H1 (cell line): ENCODE measurements around the gene MT4. TPM values are rescaled to one million over a fixed set of nuclear protein-coding genes. Genes with fewer than 3 reads are reported as not detected.

ENCODE experiments used
- CTCF ChIA-PET: fragments of 300-600 bp; sonication (Branson Sonifier 250); formaldehyde crosslinking; loops from one replicate; lab custom pipeline; 2021; ENCODE audit not compliant: partially characterized antibody; lab: Charles Lee
- POLR2A ChIA-PET: fragments of 300-600 bp; sonication (Branson Sonifier 250); formaldehyde crosslinking; loops from one replicate; lab custom pipeline; 2021; ENCODE audit warnings: inconsistent platforms; ENCODE audit not compliant: partially characterized antibody; lab: Charles Lee
- DNase-seq, 2 experiments: peaks; one replicate each; pipeline versions ENCODE4 v3.0.0 to v3.0.0-alpha.2; 2010 to 2022; ENCODE audit warnings: low spot score in 2 of 2, low read depth in 1 of 2, mixed read lengths in 1 of 2
- FAIRE-seq: peaks from 2 replicates; lab custom pipeline; 2011; peaks lifted over from hg19 to GRCh38; lab: Jason Lieb, UNC
- H2AFZ ChIP-seq: 2 replicates; pipeline ENCODE4 v1.8.1; 2012; ENCODE audit warnings: low read length, inconsistent platforms
- H2AK5ac ChIP-seq: 2 replicates; pipeline ENCODE4 v1.6.1; 2013; ENCODE audit warnings: low read depth, low read length
- H2BK120ac ChIP-seq: replicated peaks from 2 replicates; pipeline ENCODE3; 2013; ENCODE audit warnings: low read depth, low read length, inconsistent platforms
- H2BK12ac ChIP-seq: 2 replicates; pipeline ENCODE4 v1.6.1; 2013; ENCODE audit warnings: low read depth, low read length
- H2BK15ac ChIP-seq: 2 replicates; pipeline ENCODE4 v1.6.1; 2013; ENCODE audit warnings: low read length
- H2BK20ac ChIP-seq: 2 replicates; pipeline ENCODE4 v1.6.1; 2013; ENCODE audit warnings: low read length
- H2BK5ac ChIP-seq: 2 replicates; pipeline ENCODE4 v1.6.1; 2013; ENCODE audit warnings: low read depth, low read length
- H3K14ac ChIP-seq: 2 replicates; pipeline ENCODE4 v1.6.1; 2013; ENCODE audit warnings: inconsistent platforms; ENCODE audit not compliant: insufficient read length
- H3K18ac ChIP-seq: 2 replicates; pipeline ENCODE4 v1.6.1; 2013; ENCODE audit warnings: low read length; ENCODE audit errors: extremely low read depth
- H3K23ac ChIP-seq: 2 replicates; pipeline ENCODE4 v1.6.1; 2013; ENCODE audit warnings: inconsistent platforms; ENCODE audit not compliant: insufficient read length
- H3K23me2 ChIP-seq: 2 replicates; pipeline ENCODE4 v1.6.1; 2013; ENCODE audit warnings: low read depth, low read length
- H3K27ac ChIP-seq: 2 replicates; pipeline ENCODE4 v1.6.1; 2011; ENCODE audit warnings: low read depth, low read length, inconsistent platforms
- H3K27me3 ChIP-seq, 4 experiments: replicated peaks in 1 of 4; 1 replicate in 1 of 4; 2 replicates in 3 of 4; pipeline versions ENCODE4 v1.6.1 to v1.8.1; 2011 to 2013; ENCODE audit warnings: low read length in 3 of 4, mild to moderate bottlenecking in 3 of 4, inconsistent platforms in 2 of 4, mixed read lengths in 2 of 4, moderate library complexity in 1 of 4; ENCODE audit not compliant: control insufficient read depth in 3 of 4, insufficient read depth in 3 of 4; ENCODE audit errors: extremely low read depth in 1 of 4
- H3K36me3 ChIP-seq, 4 experiments: 2 replicates each; pipeline versions ENCODE4 v1.6.1 to v1.8.1; 2011 to 2013; ENCODE audit warnings: mild to moderate bottlenecking in 4 of 4, low read length in 3 of 4, moderate library complexity in 2 of 4, control low read depth in 1 of 4, inconsistent platforms in 1 of 4; ENCODE audit not compliant: insufficient read depth in 4 of 4, control insufficient read depth in 2 of 4
- H3K4ac ChIP-seq: replicated peaks from 2 replicates; pipeline ENCODE3; 2013; ENCODE audit warnings: low read length, low read depth, mixed read lengths, inconsistent platforms; ENCODE audit not compliant: insufficient read length
- H3K4me1 ChIP-seq, 4 experiments: replicated peaks in 1 of 4; 1 replicate in 1 of 4; 2 replicates in 3 of 4; pipeline versions ENCODE4 v1.6.1 to v1.8.1; 2011 to 2013; ENCODE audit warnings: low read length in 3 of 4, inconsistent platforms in 2 of 4, mixed read lengths in 1 of 4; ENCODE audit not compliant: insufficient read depth in 4 of 4, control insufficient read depth in 3 of 4
- H3K4me2 ChIP-seq, 2 experiments: 2 replicates each; pipeline versions ENCODE4 v1.6.1 to v1.8.1; 2011 to 2013; ENCODE audit warnings: low read depth in 2 of 2, low read length in 2 of 2, control low read depth in 1 of 2, inconsistent platforms in 1 of 2, mild to moderate bottlenecking in 1 of 2; ENCODE audit not compliant: insufficient read depth in 1 of 2
- H3K4me3 ChIP-seq, 4 experiments: fragments of 200-600, 300-600 bp in 1 of 4; sonication (generic), shearing (Covaris generic), sonication (Bioruptor Twin) in 1 of 4; 2 replicates each; pipeline versions ENCODE4 v1.5.1 to v1.8.1; 2011 to 2016; ENCODE audit warnings: low read length in 4 of 4, low read depth in 3 of 4, control low read depth in 2 of 4, inconsistent platforms in 2 of 4, mild to moderate bottlenecking in 2 of 4, mixed read lengths in 1 of 4, moderate library complexity in 1 of 4; ENCODE audit not compliant: insufficient read depth in 2 of 4; ENCODE audit errors: extremely low read depth in 1 of 4
- H3K56ac ChIP-seq: replicated peaks from 2 replicates; pipeline ENCODE3; 2013; ENCODE audit warnings: low read depth, mild to moderate bottlenecking, mixed read lengths, low read length, inconsistent platforms; ENCODE audit not compliant: insufficient read length
- H3K79me1 ChIP-seq: 2 replicates; pipeline ENCODE4 v1.6.1; 2013; ENCODE audit warnings: low read depth, low read length, control low read depth
- H3K79me2 ChIP-seq, 2 experiments: 2 replicates each; pipeline versions ENCODE4 v1.6.1 to v1.8.1; 2012 to 2013; ENCODE audit warnings: low read length in 2 of 2, mild to moderate bottlenecking in 2 of 2, inconsistent platforms in 1 of 2; ENCODE audit not compliant: insufficient read depth in 2 of 2, control insufficient read depth in 1 of 2
- H3K9ac ChIP-seq, 4 experiments: replicated peaks in 1 of 4; 1 replicate in 1 of 4; 2 replicates in 3 of 4; pipeline versions ENCODE4 v1.6.1 to v1.8.1; 2011 to 2013; ENCODE audit warnings: low read depth in 3 of 4, low read length in 3 of 4, control low read depth in 2 of 4, mild to moderate bottlenecking in 2 of 4, moderate library complexity in 2 of 4, inconsistent platforms in 1 of 4; ENCODE audit errors: extremely low read depth in 1 of 4
- H3K9me3 ChIP-seq, 2 experiments: 2 replicates each; pipeline versions ENCODE4 v1.6.1 to v1.8.1; 2012 to 2013; ENCODE audit warnings: mild to moderate bottlenecking in 2 of 2, moderate library complexity in 2 of 2, control low read depth in 1 of 2, inconsistent platforms in 1 of 2, low read depth in 1 of 2, low read length in 1 of 2, mixed read lengths in 1 of 2; ENCODE audit not compliant: insufficient read depth in 2 of 2
- H4K20me1 ChIP-seq, 2 experiments: replicated peaks in 1 of 2; 2 replicates each; pipeline versions ENCODE3 to v1.8.1; 2011 to 2013; ENCODE audit warnings: inconsistent platforms in 2 of 2, low read length in 2 of 2, mild to moderate bottlenecking in 1 of 2; ENCODE audit not compliant: insufficient read depth in 2 of 2, control insufficient read depth in 1 of 2
- H4K5ac ChIP-seq: 2 replicates; pipeline ENCODE4 v1.6.1; 2013; ENCODE audit warnings: low read length, low read depth, mixed read lengths, inconsistent platforms; ENCODE audit not compliant: insufficient read length
- H4K8ac ChIP-seq: 2 replicates; pipeline ENCODE4 v1.8.0; 2013; ENCODE audit warnings: mild to moderate bottlenecking, moderate library complexity, low read length, inconsistent platforms; ENCODE audit not compliant: insufficient read depth; ENCODE audit errors: extremely low read depth
- H4K91ac ChIP-seq: replicated peaks from 2 replicates; pipeline ENCODE3; 2013; ENCODE audit warnings: low read length, mixed read lengths, inconsistent platforms; ENCODE audit not compliant: insufficient read length
- CHD1 ChIP-seq: IDR thresholded peaks from 2 replicates; pipeline ENCODE4 v1.6.1; 2012; ENCODE audit warnings: low read depth, low read length, improper control_type of control experiment
- CREB1 ChIP-seq: IDR thresholded peaks from 2 replicates; pipeline ENCODE4 v1.6.1; 2012; ENCODE audit warnings: inconsistent platforms
- EZH2 ChIP-seq: fragments of 200-600 bp; sonication (generic); IDR thresholded peaks from 2 replicates; pipeline ENCODE4 v1.7.1; 2012; ENCODE audit warnings: low read depth, mild to moderate bottlenecking, moderate library complexity, low read length, inconsistent platforms; ENCODE audit not compliant: severe bottlenecking
- GABPA ChIP-seq: IDR thresholded peaks from 2 replicates; pipeline ENCODE4 v1.6.1; 2011; ENCODE audit warnings: mild to moderate bottlenecking, low read length, moderate library complexity, borderline replicate concordance; ENCODE audit not compliant: insufficient read depth
- GTF2F1 ChIP-seq: IDR thresholded peaks from 2 replicates; pipeline ENCODE4 v1.6.1; 2012; ENCODE audit warnings: low read depth, low read length, improper control_type of control experiment, borderline replicate concordance
- RFX5 ChIP-seq: IDR thresholded peaks from 2 replicates; pipeline ENCODE4 v1.6.1; 2011; ENCODE audit warnings: low read depth, low read length, improper control_type of control experiment, borderline replicate concordance
- RXRA ChIP-seq: IDR thresholded peaks from 2 replicates; pipeline ENCODE4 v1.6.1; 2011; ENCODE audit warnings: low read depth, mild to moderate bottlenecking, low read length, moderate library complexity; ENCODE audit not compliant: insufficient read depth
- SIRT6 ChIP-seq: IDR thresholded peaks from one replicate; pipeline ENCODE4 v1.7.1; 2012; ENCODE audit warnings: low read length, inconsistent platforms
- SRF ChIP-seq: IDR thresholded peaks from 2 replicates; pipeline ENCODE4 v1.6.1; 2011; ENCODE audit warnings: mild to moderate bottlenecking, low read depth, low read length, moderate library complexity
- TAF7 ChIP-seq: optimal IDR thresholded peaks from 2 replicates; pipeline ENCODE3; 2011; ENCODE audit warnings: low read depth, mild to moderate bottlenecking, inconsistent platforms, low read length, moderate library complexity, borderline replicate concordance
- WGBS, 2 experiments: shearing (Covaris generic) in 1 of 2; methylation state at CpG; one replicate each; pipeline versions ENCODE4 v1.1.6 to v1.1.7; 2013 to 2015; ENCODE audit warnings: low lambda C conversion rate in 2 of 2, mixed read lengths in 2 of 2, inconsistent platforms in 1 of 2, low coverage in 1 of 2, missing lambda C conversion rate in 1 of 2; ENCODE audit not compliant: insufficient replicate concordance in 2 of 2, insufficient coverage in 1 of 2, insufficient read length in 1 of 2; ENCODE audit errors: extremely low coverage in 1 of 2, missing lambda C conversion rate in 1 of 2; 5-methylcytosine and 5-hydroxymethylcytosine counted together
- polyA plus RNA-seq, 7 experiments: library from polyadenylated mRNA; depleted of rRNA in 3 of 7; stranded (reverse) in 5 of 7; unstranded in 2 of 7; fragments of >200 nt in 5 of 7; fragments of 200-250 nt in 2 of 7; gene quantifications; 1 replicate in 5 of 7; 2 replicates in 1 of 7; 4 replicates in 1 of 7; pipeline versions ENCODE4 v1.2.1 to v1.2.3, GENCODE V29; 2011 to 2013; ENCODE audit warnings: missing spikeins in 2 of 7, mixed read lengths in 2 of 7
- total RNA-seq: library from RNA; stranded (reverse); fragmentation: NEBNext Ultra II Directional; extraction: Animal tissue kit (Norgen Biotek cat#: 25700); gene quantifications from 2 replicates; pipeline ENCODE4 v1.2.1, GENCODE V29; 2021
- TF ChIP-seq, protein P1 (sequence below): IDR thresholded peaks from 2 replicates; pipeline ENCODE4 v1.6.1; 2011; ENCODE audit warnings: low read depth, mild to moderate bottlenecking, low read length; ENCODE audit not compliant: insufficient read depth

The MT4 gene
- total and polyA plus RNA-seq, 2 of the 8 experiments (the other 6 are each of a cell fraction or from before 2014, with no cell fraction given), result not detected

DNA sequence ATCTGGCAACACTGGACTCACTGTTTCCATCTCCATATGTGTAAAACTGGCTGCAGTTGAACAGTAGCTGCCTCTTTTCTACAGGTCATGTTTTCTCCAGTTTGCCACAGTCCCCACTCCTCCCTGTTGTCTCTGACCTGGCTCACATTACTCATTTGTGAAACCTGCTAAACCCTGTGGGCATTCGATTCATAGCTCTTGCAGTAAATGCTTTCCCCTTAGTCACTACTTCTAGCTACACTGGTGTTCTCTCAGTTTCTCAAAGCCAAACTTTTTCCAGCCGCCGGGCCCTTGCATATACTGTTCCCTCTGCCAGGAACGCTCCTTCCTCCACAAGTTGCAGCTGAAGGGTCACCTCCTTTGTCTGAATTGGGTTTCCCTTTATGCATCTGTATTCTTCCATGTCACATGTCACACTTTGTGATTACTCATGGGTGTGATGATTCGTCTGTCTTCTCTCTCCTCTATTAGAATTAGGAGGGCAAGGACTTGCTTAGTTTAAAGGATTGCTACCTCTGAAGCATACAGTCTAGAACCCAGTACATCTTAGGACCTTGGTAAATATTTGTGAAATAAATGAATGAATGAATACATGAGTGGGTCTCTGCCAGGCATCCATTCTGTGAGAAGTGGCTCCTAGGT is 15.0 kb upstream of the MT4 start:
- no peak overlapping the region for H2BK5ac ChIP-seq
- H4K91ac ChIP-seq, result no peak overlapping the region
- no peak overlapping the region for H3K4ac ChIP-seq
- H3K56ac ChIP-seq, result no peak overlapping the region
- CTCF ChIA-PET, result interaction anchor here (0.7 to 1.3 kb wide), 3 partner anchors 26 to 51 kb away, joined by 3 read pairs; no protein-coding TSS in a partner anchor
- POLR2A ChIA-PET, result no interaction called here
- H2BK20ac ChIP-seq, result no peak overlapping the region
- no peaks in the 10 kb centered on the region for H3K79me1 ChIP-seq
- H3K14ac ChIP-seq, result no peak overlapping the region
- H3K18ac ChIP-seq, result no peak overlapping the region
- H2BK15ac ChIP-seq, result no peak overlapping the region
- no peak overlapping the region for H2AK5ac ChIP-seq
- H3K36me3 ChIP-seq, result no peaks in the 10 kb centered on the region
- H4K8ac ChIP-seq, result no peak overlapping the region
- H3K23me2 ChIP-seq, result no peaks in the 10 kb centered on the region
- H3K23ac ChIP-seq, result no peak overlapping the region
- H3K9ac ChIP-seq, result no peak overlapping the region
- no peaks in the 10 kb centered on the region for H4K20me1 ChIP-seq
- H3K27me3 ChIP-seq, result peaks cover 0 to 22% (median 18%) of the 10 kb centered on the region in 4 experiments; a peak in 4 of 7 replicates
- FAIRE-seq, result no peak
- H3K27ac ChIP-seq, result no peak overlapping the region
- no peak overlapping the region for H3K4me2 ChIP-seq
- no peaks in the 10 kb centered on the region for H3K79me2 ChIP-seq
- peaks cover 7 to 10% (median 9%) of the 10 kb centered on the region in 4 experiments; a peak in 6 of 7 replicates for H3K4me1 ChIP-seq
- H2BK12ac ChIP-seq, result no peak overlapping the region
- no peaks in the 10 kb centered on the region for H3K9me3 ChIP-seq
- H3K4me3 ChIP-seq, result no peak overlapping the region
- H2BK120ac ChIP-seq, result no peak overlapping the region
- H4K5ac ChIP-seq, result no peak overlapping the region
- no peak overlapping the region for H2AFZ ChIP-seq
- 83% methylated on average over 5 of the region's 5 CpGs; no CpG with 5 or more reads in 1 of the 2 experiments for WGBS, 2 experiments
- TF ChIP-seq, protein P1, sequence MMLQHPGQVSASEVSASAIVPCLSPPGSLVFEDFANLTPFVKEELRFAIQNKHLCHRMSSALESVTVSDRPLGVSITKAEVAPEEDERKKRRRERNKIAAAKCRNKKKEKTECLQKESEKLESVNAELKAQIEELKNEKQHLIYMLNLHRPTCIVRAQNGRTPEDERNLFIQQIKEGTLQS, result no peak
- TF ChIP-seq GABPA, result no peak
- TF ChIP-seq CHD1, result no peak
- TF ChIP-seq TAF7, result no peak
- no peak for TF ChIP-seq SRF
- no peak for TF ChIP-seq EZH2
- TF ChIP-seq CREB1, result no peak
- TF ChIP-seq SIRT6, result no peak
- no peak for TF ChIP-seq RXRA
- TF ChIP-seq RFX5, result no peak
- TF ChIP-seq GTF2F1, result no peak
- DNase-seq, result no peak
